ENCODE measurements around the gene GSE1.

GRCh38 chr16:85678016-85678415, 64.9 kb downstream of the GSE1 start:
- TF ChIP-seq POLR2A (IDR thresholded peaks at IDR 0.05) (no peak), CTCF (IDR thresholded peaks at IDR 0.05) (no peak)

All from testis (tissue), 2 donors.